Stimulated activated CD4-positive, alpha-beta T cell treated with anti-CD3 and anti-CD28 coated beads, Interleukin-15, amount 100 ng/mL, for 1 hour (primary cell): ENCODE results near the gene OXSR1.
"Not testable (repeated sequence)": the region's sequence is repeated elsewhere in the genome, so short reads cannot be mapped to it uniquely, and the experiment has no call there.

ENCODE experiments used
- DNase-seq, 2 donors: peaks; one replicate each; pipeline ENCODE4 v3.0.0-alpha.2; 2020; ENCODE audit warnings: low read depth in 1 of 2, low spot score in 1 of 2

The OXSR1 gene

GRCh38 chr3:38219609-38220197, 54.4 kb downstream of the OXSR1 start:
- no peak for DNase-seq

- no peak for DNase-seq
These were observed 55.7 kb downstream of the OXSR1 start for GRCh38 chr3:38221005-38221404.

GRCh38 chr3:38222032-38222634, 56.8 kb downstream of the OXSR1 start:
- no peak for DNase-seq

- DNase-seq: no peak
These were observed 59.0 kb downstream of the OXSR1 start for GRCh38 chr3:38224357-38224756.

GRCh38 chr3:38226273-38226672, 60.9 kb downstream of the OXSR1 start:
- no peak for DNase-seq

GRCh38 chr3:38227989-38228388, 62.7 kb downstream of the OXSR1 start:
- DNase-seq: no peak

- DNase-seq: no peak
These were observed 63.7 kb downstream of the OXSR1 start for GRCh38 chr3:38229036-38229435.

GRCh38 chr3:38232701-38233100, 67.4 kb downstream of the OXSR1 start:
- DNase-seq: no peak

- DNase-seq: no peak
These were observed 70.1 kb downstream of the OXSR1 start for GRCh38 chr3:38235466-38235865.

- no peak for DNase-seq
These were observed 73.2 kb downstream of the OXSR1 start for GRCh38 chr3:38238416-38239008.

GRCh38 chr3:38242812-38243211, 77.5 kb downstream of the OXSR1 start:
- not testable (repeated sequence) for DNase-seq

- DNase-seq: no peak
These were observed 80.6 kb downstream of the OXSR1 start for GRCh38 chr3:38245930-38246329.

- no peak for DNase-seq
These were observed 82.2 kb downstream of the OXSR1 start for GRCh38 chr3:38247366-38248035.

GRCh38 chr3:38250198-38250597, 84.9 kb downstream of the OXSR1 start:
- no peak for DNase-seq

- DNase-seq: no peak
These were observed 85.9 kb downstream of the OXSR1 start for GRCh38 chr3:38251197-38251596.

- no peak for DNase-seq
These were observed 88.4 kb downstream of the OXSR1 start for GRCh38 chr3:38253704-38254103.

GRCh38 chr3:38254872-38255271, 89.5 kb downstream of the OXSR1 start:
- no peak for DNase-seq

- DNase-seq: no peak
These were observed 90.3 kb downstream of the OXSR1 start for GRCh38 chr3:38255627-38256026.

- DNase-seq: no peak
These were observed 92.2 kb downstream of the OXSR1 start for GRCh38 chr3:38257583-38257982.

- no peak for DNase-seq
These were observed 95.1 kb downstream of the OXSR1 start for GRCh38 chr3:38260474-38260873.

GRCh38 chr3:38264353-38264771, 99.0 kb downstream of the OXSR1 start:
- no peak for DNase-seq

- DNase-seq: no peak
These were observed 99.4 kb downstream of the OXSR1 start for GRCh38 chr3:38264779-38265178.
